IPS-15b (cell line): ENCODE data around the gene PNPLA7.

Experiments used
- H3K27me3 ChIP-seq: one replicate; pipeline ENCODE4 v1.6.1; 2013; ENCODE audit warnings: low read length; ENCODE audit not compliant: control insufficient read depth, insufficient read depth
- H3K36me3 ChIP-seq: one replicate; pipeline ENCODE4 v1.6.1; 2013; ENCODE audit warnings: low read length; ENCODE audit not compliant: control insufficient read depth, insufficient read depth
- H3K4me1 ChIP-seq: one replicate; pipeline ENCODE4 v1.6.1; 2013; ENCODE audit warnings: mild to moderate bottlenecking, low read length; ENCODE audit not compliant: control insufficient read depth, insufficient read depth
- H3K4me3 ChIP-seq: one replicate; pipeline ENCODE4 v1.5.1; 2013; ENCODE audit warnings: low read depth, low read length
- H3K9ac ChIP-seq: one replicate; pipeline ENCODE4 v1.6.1; 2013; ENCODE audit warnings: low read depth, mild to moderate bottlenecking, low read length
- H3K9me3 ChIP-seq: one replicate; pipeline ENCODE4 v1.6.1; 2013; ENCODE audit warnings: mild to moderate bottlenecking, low read length; ENCODE audit not compliant: control insufficient read depth, insufficient read depth

Gene PNPLA7

DNA sequence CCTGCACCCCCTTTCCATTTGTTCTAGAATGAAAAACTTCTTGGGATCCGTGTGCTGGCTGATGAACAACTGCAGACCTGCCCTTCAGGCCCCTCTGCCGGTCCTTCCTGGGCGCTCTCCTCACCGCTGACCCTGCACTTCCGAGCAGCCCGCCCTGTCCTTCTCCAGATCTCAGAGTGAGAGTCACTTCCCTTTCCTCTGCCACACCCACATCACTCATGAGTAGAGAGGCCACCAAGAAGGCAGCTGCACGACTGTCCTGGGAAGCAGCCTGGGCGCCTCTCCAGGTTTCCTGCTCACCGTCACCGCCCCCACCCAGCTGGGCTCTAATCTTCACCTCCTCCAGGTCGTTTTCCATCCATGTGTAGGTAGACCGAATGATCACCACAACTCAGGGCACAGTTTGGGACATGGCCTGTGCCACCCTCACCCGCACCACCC lies 56.1 kb downstream of the PNPLA7 start:
- H3K9me3 ChIP-seq, result no peaks in the 10 kb centered on the region
- no peak overlapping the region for H3K9ac ChIP-seq
- no peak overlapping the region for H3K4me3 ChIP-seq
- H3K27me3 ChIP-seq, result no peaks in the 10 kb centered on the region
- H3K4me1 ChIP-seq, result no peaks in the 10 kb centered on the region
- no peaks in the 10 kb centered on the region for H3K36me3 ChIP-seq

DNA sequence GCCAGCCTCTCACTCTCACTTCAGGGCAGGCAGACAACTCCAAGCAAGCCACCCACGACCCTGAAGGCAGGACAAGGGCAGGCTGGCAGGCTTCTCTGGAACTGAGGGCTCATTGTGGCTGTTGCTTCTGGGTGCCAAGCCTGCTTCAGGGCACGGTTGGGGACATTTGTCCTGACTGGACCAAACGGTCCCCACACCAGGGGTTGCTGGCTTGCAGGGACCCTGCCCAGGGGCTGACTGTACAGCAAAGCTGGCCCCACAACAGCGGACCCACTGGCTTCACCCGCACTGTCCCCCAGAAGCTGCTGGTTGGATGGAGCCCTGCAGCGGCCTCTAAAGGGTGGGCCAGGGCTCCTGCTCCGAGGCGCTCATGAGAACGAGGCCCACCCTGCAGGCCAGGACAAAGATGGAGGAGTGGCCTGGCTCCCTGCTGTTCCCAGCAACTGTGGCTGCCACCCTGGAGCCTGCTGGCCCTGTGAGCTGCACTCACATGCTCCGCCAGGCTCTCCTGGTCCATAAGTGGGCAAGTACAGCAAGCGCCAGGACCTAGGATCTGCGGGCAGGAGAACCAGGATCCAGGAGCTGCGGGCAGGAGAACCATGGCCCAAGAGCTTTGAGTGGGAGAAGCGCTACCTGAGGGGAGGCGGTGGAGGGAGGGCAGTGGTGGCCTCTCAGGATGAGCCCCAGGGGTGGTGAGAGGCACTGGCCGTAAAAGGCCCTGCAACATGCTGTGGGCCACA lies 56.7 kb downstream of the PNPLA7 start:
- Histone ChIP-seq H3K9me3 (no peaks in the 10 kb centered on the region), H3K4me1 (no peaks in the 10 kb centered on the region), H3K27me3 (no peaks in the 10 kb centered on the region), H3K9ac (no peak overlapping the region), H3K4me3 (no peak overlapping the region), H3K36me3 (no peaks in the 10 kb centered on the region)

- Histone ChIP-seq H3K4me1 (no peaks in the 10 kb centered on the region), H3K9me3 (no peaks in the 10 kb centered on the region), H3K9ac (no peak overlapping the region), H3K4me3 (no peak overlapping the region), H3K36me3 (no peaks in the 10 kb centered on the region), H3K27me3 (no peaks in the 10 kb centered on the region)
These were observed 57.5 kb downstream of the PNPLA7 start for GRCh38 chr9:137492464-137493363.

GRCh38 chr9:137491735-137492432 lies 58.3 kb downstream of the PNPLA7 start:
- no peaks in the 10 kb centered on the region for H3K4me1 ChIP-seq
- no peaks in the 10 kb centered on the region for H3K9me3 ChIP-seq
- no peak overlapping the region for H3K4me3 ChIP-seq
- no peaks in the 10 kb centered on the region for H3K36me3 ChIP-seq
- H3K27me3 ChIP-seq, result no peaks in the 10 kb centered on the region
- H3K9ac ChIP-seq, result no peak overlapping the region

DNA sequence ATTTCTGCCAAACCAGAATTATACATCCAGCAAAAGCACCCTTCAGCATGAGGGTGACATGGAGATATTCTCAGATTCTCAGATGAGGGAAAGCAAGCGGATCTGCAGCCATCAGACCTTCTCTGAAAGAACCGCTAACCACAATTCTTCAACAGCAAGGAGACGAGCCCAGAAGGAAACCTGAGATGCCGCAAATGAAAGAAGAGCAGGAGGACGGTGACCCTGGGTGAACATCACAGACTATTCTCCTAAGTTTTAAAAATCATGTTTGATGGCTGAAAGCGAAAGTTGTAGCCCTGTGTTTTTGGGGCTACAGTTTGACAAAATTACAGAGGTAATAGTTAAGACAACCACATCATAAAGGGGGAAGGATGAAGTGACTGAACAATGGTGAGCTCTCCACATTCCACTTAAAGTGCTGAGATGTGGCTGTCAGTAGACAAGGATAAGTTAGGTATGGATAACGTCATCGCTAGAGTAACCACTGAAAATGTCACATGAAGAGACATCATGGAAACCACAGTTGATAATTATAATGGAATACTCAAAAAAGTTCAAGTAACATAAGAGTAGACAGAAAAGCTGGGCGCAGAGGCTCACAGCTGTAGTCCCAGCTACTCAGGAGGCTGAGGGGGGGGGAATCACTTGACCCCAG lies 59.5 kb downstream of the PNPLA7 start:
- Histone ChIP-seq H3K9me3 (no peaks in the 10 kb centered on the region), H3K27me3 (no peaks in the 10 kb centered on the region), H3K4me1 (no peaks in the 10 kb centered on the region), H3K9ac (no peak overlapping the region), H3K4me3 (no peak overlapping the region), H3K36me3 (no peaks in the 10 kb centered on the region)

DNA sequence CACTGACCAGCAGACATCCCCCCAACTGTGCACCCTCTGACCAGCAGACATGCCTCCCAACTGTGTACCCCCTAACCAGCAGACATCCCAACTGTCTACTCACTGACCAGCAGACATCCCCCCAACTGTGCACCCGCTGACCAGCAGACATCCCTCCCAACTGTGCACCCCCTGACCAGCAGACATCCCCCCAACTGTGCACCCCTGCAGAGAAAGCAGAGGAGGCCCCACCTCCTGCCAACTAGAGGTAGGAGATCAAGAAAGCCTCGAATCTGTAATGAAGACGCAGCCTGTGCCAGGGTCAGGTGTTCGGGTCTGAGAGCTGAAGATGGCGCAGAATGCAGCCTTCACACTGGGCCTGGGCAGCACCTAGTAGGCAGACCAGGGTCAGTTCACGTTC lies 61.3 kb downstream of the PNPLA7 start:
- no peaks in the 10 kb centered on the region for H3K27me3 ChIP-seq
- no peak overlapping the region for H3K4me3 ChIP-seq
- H3K9ac ChIP-seq, result no peak overlapping the region
- no peaks in the 10 kb centered on the region for H3K36me3 ChIP-seq
- no peaks in the 10 kb centered on the region for H3K9me3 ChIP-seq
- no peaks in the 10 kb centered on the region for H3K4me1 ChIP-seq

GRCh38 chr9:137488327-137488653 lies 61.9 kb downstream of the PNPLA7 start:
- H3K4me1 ChIP-seq, result no peaks in the 10 kb centered on the region
- H3K9ac ChIP-seq, result no peak overlapping the region
- no peaks in the 10 kb centered on the region for H3K36me3 ChIP-seq
- no peaks in the 10 kb centered on the region for H3K9me3 ChIP-seq
- no peaks in the 10 kb centered on the region for H3K27me3 ChIP-seq
- no peak overlapping the region for H3K4me3 ChIP-seq

DNA sequence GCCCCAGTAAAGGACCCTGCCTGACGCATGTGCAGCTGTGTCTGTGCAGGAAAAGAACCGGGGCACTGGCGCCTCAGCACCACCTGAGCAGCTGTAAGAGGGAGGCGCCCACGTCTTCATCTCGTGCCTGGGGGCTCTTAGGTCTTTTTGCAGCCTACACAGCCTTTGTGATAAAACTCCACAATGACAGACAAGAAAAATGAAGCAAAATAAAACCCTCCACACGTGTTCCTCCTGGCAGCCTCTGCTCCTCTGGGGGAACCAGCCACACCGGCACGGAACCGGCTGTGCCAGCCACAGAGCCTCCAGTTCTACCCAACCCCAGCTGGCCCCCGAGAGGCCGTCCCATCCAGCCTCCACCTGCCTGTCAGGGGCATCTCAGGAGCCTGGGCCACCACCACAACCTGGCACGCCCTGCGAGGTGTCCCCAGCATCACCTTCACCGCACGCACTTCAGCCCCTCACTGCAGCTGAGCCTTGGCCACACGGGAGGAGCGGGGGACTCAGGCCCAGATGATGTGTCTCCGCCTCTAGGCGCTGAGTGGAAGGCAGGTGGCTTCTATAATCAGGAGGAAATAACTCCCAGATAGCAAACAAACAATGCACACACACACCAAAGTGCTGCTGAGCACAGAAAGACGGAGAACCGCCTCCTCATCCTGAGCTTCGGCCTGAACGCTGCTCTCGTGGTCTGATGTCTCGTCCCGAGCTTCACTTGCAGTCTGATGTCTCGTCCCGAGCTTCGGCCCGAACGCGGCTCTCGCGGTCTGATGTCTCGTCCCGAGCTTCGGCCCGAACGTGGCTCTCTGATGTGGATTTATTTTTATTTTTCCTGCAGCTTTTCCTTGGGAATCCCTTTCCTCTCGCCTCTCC lies 62.5 kb downstream of the PNPLA7 start:
- Histone ChIP-seq H3K27me3 (no peaks in the 10 kb centered on the region), H3K9ac (no peak overlapping the region), H3K4me3 (no peak overlapping the region), H3K36me3 (no peaks in the 10 kb centered on the region), H3K9me3 (no peaks in the 10 kb centered on the region), H3K4me1 (no peaks in the 10 kb centered on the region)

- Histone ChIP-seq H3K9ac (no peak overlapping the region), H3K9me3 (no peaks in the 10 kb centered on the region), H3K4me1 (no peaks in the 10 kb centered on the region), H3K4me3 (no peak overlapping the region), H3K36me3 (no peaks in the 10 kb centered on the region), H3K27me3 (no peaks in the 10 kb centered on the region)
These were observed 63.4 kb downstream of the PNPLA7 start for GRCh38 chr9:137486545-137487453.

DNA sequence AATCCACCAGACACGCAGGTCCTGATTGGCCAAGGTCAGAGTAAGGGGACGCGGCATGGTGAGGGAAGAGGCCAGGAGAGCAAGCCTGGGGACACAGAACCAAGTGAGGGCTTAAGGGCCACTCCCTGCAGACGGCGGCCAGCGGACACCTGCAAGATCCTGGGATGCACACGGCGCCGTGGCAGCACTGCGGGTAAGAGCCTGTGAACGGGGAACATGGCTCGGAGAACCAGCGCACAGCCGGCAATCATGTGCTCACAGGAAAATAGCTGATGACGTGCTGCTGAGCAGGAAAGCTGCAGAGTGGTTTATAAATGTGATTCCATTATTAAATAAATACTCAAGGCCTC lies 64.1 kb downstream of the PNPLA7 start:
- Histone ChIP-seq H3K9me3 (no peaks in the 10 kb centered on the region), H3K9ac (no peak overlapping the region), H3K27me3 (no peaks in the 10 kb centered on the region), H3K4me1 (no peaks in the 10 kb centered on the region), H3K36me3 (no peaks in the 10 kb centered on the region), H3K4me3 (no peak overlapping the region)
